ENCODE results near the gene CPLANE1. TPM values are rescaled to one million over a fixed set of nuclear protein-coding genes. Genes with fewer than 3 reads are reported as not detected.

Gene CPLANE1
- total and polyA plus RNA-seq, 2 of the 4 experiments (the other 2 are of a cell fraction), result 4.4 to 17.9 TPM

- H2BK20ac ChIP-seq (ENCODE audit: low read depth, low read length), result no peak overlapping the region
Observed at GRCh38 chr5:37090123-37090726, 159.0 kb downstream of the CPLANE1 start.

More at GRCh38 chr5:37090123-37090726, 159.0 kb downstream of the CPLANE1 start:
- no peak for DNase-seq
- H3K27me3 ChIP-seq (ENCODE audit: control insufficient read depth, insufficient read depth, low read length), result no peaks in the 10 kb centered on the region
- no peak overlapping the region for H2AFZ ChIP-seq (replicated peaks; ENCODE audit: low read length, poor library complexity)
- H4K20me1 ChIP-seq (ENCODE audit: insufficient read depth, low read length), result no peaks in the 10 kb centered on the region; the same call in 1 of the 2 replicates
- no TSS peak for BruUV-seq (replicated peaks)
- H4K5ac ChIP-seq (ENCODE audit: low read depth, low read length), result no peak overlapping the region
- 0 out of 2 replicates have a peak, but pooled peaks cover 3% of the 10 kb centered on the region for H3K9me1 ChIP-seq (ENCODE audit: insufficient read depth, low read length)
- no peak overlapping the region for H2BK5ac ChIP-seq (ENCODE audit: low read depth, low read length, poor library complexity, severe bottlenecking)
- 43% methylated on average over 2 of the region's 7 CpGs; no CpG with 5 or more reads in 1 of the 2 experiments for WGBS, 2 experiments (ENCODE audit: extremely low coverage in 2 of 2, insufficient read length in 1 of 2)
- H4K8ac ChIP-seq (ENCODE audit: low read depth in 2 of 2, low read length in 2 of 2), result no peak overlapping the region
- no peak overlapping the region for H3K23ac ChIP-seq (ENCODE audit: low read depth, low read length)
- no peak overlapping the region for H3K4ac ChIP-seq (ENCODE audit: low read depth, low read length)
- in situ Hi-C loops (cut with MboI; ENCODE audit: low sequenced_read_pairs) (no loop called here), intact Hi-C loops (cut with micrococcal nuclease) (no loop called here), dilution Hi-C loops (cut with HindIII; ENCODE audit: low sequenced_read_pairs, unreplicated experiment) (no loop called here)
- H3K9me3 ChIP-seq (ENCODE audit: control insufficient read depth, insufficient read depth, low read length), result no peaks in the 10 kb centered on the region
- H3K79me1 ChIP-seq (ENCODE audit: low read depth in 1 of 2, low read length in 2 of 2), result no peaks in the 10 kb centered on the region
- no peak overlapping the region for H3K14ac ChIP-seq (replicated peaks; ENCODE audit: low read depth, low read length)
- H2BK15ac ChIP-seq (ENCODE audit: low read depth, low read length), result no peak overlapping the region
- H3K27ac ChIP-seq (ENCODE audit: insufficient read depth, low read length), result no peak overlapping the region
- H4K91ac ChIP-seq (ENCODE audit: insufficient read depth, low read depth, low read length), result no peak overlapping the region
- no peak overlapping the region for H2AK5ac ChIP-seq (ENCODE audit: low read depth, low read length)
- ChIA-PET CTCF (no interaction called here), POLR2A (ENCODE audit: unreplicated experiment) (no interaction called here)
- H3K9ac ChIP-seq (ENCODE audit: low read depth, low read length), result no peak overlapping the region
- H2AK9ac ChIP-seq (replicated peaks; ENCODE audit: low read depth, low read length, poor library complexity), result no peak overlapping the region
- H2BK120ac ChIP-seq (ENCODE audit: low read depth, low read length), result no peak overlapping the region
- no peak for TF ChIP-seq MAZ (IDR thresholded peaks at IDR 0.05; ENCODE audit: borderline replicate concordance, low read depth, low read length)
- no peak for TF ChIP-seq SMC3 (IDR thresholded peaks at IDR 0.05; ENCODE audit: low read depth, low read length)
- no peak for TF ChIP-seq POLR2A (IDR thresholded peaks at IDR 0.05; ENCODE audit: low read depth, low read length)
- no peak for TF ChIP-seq CTCF (conservative IDR thresholded peaks at IDR 0.05; ENCODE audit: low read depth, low read length)
- TF ChIP-seq RAD21 (IDR thresholded peaks at IDR 0.05; ENCODE audit: low read length), result no peak
- no peak for TF ChIP-seq NFE2L2 (IDR thresholded peaks at IDR 0.05; ENCODE audit: low read depth, low read length)
- no peak for TF ChIP-seq RCOR1 (IDR thresholded peaks at IDR 0.05; ENCODE audit: insufficient replicate concordance, low read length)
- TF ChIP-seq USF2 (IDR thresholded peaks at IDR 0.05; ENCODE audit: low read depth, low read length), result no peak
- TF ChIP-seq RFX5 (IDR thresholded peaks at IDR 0.05; ENCODE audit: low read depth, low read length), result no peak
- no peak for TF ChIP-seq CEBPB (IDR thresholded peaks at IDR 0.05; ENCODE audit: low read depth, low read length)
- H3K56ac ChIP-seq (ENCODE audit: extremely low read depth, insufficient read depth, low read length), result no peak overlapping the region
- H3K4me3 ChIP-seq (ENCODE audit: insufficient read depth, low read depth, low read length), result no peak overlapping the region
- H3K18ac ChIP-seq (ENCODE audit: low read depth, low read length), result no peak overlapping the region
- peaks cover 2% of the 10 kb centered on the region; the same call in 1 of the 2 replicates for H3K36me3 ChIP-seq (ENCODE audit: control insufficient read depth, insufficient read depth, low read length)
- peaks cover 1% of the 10 kb centered on the region; the same call in 1 of the 2 replicates for H3K4me1 ChIP-seq (ENCODE audit: control insufficient read depth, insufficient read depth, low read length)
- H3K4me2 ChIP-seq (ENCODE audit: low read depth, low read length), result no peak overlapping the region
- ATAC-seq (ENCODE audit: low read depth), result no peak
